HG03039 (cell line): Measurements from ENCODE around the gene ZNF697.
"Not testable (repeated sequence)": the region's sequence is repeated elsewhere in the genome, so short reads cannot be mapped to it uniquely, and the experiment has no call there.

Experiments used
- ATAC-seq: cut with Tn5 transposase; IDR thresholded peaks from one replicate; pipeline ENCODE4 v1.9.1; 2021; ENCODE audit warnings: mild to moderate bottlenecking, moderate library complexity; ENCODE audit not compliant: unreplicated experiment

The ZNF697 gene

DNA sequence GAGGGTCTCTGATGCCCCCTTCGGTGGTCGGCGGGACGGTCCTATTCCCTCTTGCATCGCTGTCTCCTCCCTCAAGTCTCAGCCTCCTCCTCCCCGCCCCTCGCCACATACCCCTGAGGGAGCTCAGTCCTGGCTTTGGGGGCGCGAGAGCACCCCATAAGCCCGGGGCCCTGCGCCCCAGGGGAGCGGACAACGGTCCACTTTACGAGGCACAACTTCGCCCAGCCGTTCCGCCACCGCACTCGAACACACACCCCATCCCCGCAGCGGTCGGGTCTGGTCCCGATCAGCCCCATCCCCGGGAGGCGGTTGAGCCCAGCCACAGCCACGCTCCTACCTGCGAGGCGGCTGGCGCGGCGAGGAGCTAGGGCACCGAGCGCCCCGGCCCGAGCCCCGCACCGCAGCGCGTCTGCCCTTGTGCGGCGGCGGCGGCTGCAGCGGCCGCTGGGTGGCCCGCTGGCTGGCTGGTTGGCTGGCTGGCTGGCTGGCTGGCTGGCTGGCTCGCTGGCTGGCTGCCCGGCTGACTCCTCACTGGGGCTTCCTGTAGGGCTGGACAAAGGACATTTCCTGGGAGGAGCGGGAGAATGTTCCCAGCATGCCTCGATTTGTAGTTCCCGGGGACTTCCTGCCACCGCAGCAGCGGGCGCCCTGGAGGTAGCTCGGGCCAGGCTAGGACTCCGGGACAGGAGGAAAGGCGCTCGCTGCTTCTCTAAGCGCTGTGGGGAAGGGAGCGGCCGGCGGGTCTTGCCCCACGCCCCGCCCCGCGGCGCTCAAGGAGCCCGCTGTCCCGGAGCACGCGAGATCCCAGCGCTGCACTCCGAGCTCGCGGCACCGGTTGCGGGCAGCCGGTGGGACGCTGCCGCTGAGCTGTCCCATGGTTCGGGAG lies at the start of gene ZNF697:
ZNF697 (minus strand) TSS at position 533 of the 886 bp plus-strand sequence. CDS start 22,166 bp downstream, outside the sequence.
- peak; percentile 70 for ATAC-seq

DNA sequence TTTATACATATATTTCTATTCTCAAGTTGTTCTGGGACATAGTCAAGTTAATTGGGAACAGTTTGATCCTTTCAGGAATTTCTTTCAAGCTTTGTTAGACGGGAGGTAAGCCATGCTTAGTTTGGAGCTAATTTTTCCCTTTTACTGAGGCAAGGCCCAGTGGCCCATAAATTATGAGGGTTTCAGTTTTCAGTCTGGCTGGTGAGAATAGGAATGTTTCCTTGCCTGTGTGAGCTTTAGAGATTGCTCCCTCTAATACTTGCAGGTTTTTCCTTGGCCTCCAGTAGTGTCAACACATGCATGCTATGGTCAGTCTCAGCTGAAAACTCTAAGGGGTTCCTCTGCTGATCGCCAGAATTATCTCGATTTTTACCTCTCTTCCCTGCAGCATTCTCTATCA lies 49.5 kb upstream of the ZNF697 start:
- ATAC-seq: no peak

DNA sequence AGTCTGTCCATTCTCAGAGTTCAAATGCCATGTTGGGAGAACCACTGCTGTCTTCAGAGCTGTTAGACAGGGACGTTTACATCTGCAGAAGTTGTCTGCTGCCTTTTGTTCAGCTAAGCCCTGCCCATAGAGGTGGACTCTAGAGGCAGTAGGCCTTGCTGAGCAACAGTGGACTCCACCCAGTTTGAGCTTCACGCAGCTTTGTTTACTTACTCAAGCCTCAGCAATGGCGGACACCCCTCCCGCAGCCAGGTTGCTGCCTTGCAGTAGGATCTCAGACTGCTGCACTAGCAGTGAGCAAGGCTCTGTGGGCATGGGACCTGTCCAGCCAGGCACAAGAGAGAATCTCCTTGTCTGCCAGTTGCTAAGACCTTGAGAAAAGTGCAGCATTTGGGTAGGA lies 48.8 kb upstream of the ZNF697 start:
- ATAC-seq: not testable (repeated sequence)

DNA sequence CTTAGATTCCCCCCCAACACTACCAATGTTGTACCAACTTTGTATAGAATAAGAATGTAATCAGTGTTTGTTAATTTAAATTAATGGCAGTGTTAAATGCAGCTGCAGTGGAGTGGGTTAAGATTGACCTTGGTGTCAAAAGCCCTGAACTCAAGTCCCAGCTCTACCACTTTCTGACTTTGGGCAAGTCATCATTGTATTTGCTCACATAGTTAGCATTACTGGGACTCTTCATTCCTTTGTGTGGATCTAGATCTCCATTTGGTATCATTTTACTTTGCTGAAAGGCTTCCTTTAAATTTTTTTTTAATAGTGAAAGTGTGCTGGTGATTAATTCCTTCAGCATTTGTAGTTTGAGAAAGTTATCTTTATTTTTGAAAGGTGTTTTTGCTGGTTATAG lies 41.4 kb upstream of the ZNF697 start:
- no peak for ATAC-seq

DNA sequence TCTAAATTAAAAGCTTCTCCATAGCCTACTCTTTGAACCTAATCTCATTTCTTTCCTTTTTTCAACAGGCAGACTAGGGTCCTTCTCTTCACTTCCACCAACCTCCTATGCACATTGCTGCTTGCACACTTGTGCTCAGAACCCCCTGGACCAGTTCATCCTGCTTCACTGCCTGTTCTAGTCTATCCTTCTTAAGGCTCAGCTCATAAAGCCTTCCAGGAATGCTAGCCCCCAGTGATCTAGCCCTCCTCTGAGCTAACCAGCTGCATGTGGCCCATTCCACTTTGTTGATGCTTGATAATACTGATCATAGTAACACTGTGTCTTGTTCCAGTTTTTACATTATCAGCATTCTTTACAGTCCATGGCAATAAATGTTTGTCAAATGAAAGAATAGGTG lies 40.7 kb upstream of the ZNF697 start:
- ATAC-seq: no peak

DNA sequence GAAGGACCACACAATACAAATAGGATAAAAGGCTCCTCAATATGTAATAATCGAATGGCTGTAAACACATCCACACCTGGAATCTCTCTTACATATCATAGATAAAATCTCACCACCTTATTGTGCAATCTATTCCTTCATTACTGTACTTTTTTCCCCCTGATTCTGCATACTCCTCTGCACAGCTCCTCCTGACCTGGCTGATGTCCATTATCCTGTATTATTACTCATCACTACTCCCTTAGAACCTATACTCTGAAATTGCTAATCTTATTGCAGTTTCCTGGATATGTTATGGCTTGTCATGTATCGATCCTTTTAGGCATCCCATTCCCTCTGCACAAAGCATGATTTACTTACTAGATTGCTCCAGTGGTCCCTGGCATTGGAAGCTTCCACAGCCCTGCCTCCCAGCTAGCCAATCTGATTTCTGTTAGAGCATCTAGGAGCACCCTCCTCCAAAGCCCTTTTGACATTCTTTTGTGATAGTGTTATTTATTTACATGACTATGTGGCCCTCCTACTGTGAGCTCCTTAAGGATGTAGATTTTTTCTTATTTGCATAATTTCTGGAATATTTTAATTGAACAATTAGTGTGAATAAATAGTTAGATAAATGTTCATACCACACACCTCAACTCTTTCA lies 39.5 kb upstream of the ZNF697 start:
- no peak for ATAC-seq

DNA sequence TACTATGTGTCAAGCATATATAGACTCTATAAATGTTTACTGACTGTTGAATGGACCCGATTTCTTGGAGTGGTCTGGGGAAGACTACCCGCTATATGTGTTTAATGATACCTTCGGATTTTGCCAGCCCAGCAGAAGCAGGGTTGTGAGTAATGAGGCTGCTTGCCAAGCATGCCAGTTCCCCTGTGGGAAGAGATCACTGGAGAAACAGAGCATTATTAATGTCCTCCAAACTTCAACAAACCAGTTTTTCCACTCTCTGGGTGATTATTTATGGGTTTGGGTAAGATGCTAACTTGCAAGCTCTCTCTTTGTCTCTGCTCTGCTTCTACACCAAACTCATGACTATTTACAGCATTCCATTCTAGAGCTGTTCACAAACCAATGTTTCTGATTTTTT lies 38.6 kb upstream of the ZNF697 start:
- ATAC-seq: no peak

DNA sequence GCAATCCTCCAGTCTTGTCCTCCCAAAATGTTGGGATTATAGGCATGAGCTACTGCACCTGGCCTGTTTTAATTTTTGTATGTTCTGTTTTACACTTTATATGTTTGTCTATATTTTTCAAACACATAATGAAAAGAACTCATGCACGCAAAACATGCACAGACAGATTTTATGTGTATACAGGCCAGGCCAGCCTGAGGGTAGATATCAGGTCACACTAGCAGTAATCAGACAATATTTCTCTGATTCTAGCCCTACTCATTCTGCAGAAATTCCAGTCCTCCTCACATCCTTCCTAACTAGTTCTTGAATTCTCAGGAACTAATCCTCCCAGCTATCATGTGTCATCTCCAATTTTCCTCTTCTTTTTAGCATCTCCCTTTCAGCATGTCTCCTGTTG lies 35.8 kb upstream of the ZNF697 start:
- ATAC-seq: no peak

DNA sequence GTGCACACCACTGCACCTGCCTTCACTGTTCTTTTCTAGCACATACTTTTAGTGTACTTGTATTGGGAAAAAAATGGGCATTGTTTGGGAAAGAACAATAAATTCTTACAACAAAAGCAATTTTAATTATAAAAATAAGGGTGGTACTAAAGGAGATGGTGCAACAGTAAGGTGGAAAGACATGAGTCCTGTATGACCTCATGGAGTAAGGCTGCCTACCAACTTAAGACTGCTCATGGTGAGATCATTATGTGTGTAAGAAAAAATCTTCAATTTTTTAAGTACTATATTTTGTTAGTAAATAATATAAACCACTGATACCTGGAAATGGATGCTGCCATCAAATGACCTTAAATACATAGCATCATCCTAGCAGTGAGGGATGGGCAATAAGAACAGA lies 34.1 kb upstream of the ZNF697 start:
- no peak for ATAC-seq

DNA sequence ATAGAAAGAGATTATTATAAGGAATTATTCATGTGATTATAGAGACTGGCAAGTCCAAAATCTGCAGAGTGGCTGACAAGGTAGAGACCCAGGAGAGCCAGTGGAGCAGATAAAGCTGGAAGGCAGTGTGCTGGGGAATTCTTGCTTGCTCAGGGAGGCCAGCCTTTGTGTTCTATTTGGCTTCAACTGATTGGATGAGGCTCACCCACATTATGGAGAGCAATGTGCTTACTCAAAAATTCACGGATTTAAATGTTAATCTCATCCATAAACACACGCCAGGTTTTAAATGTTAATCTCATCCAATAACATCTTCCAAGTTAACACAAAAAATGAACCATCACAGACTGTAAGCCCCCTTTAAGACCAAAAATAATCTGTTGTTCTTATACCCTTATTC lies 33.5 kb upstream of the ZNF697 start:
- ATAC-seq: no peak

DNA sequence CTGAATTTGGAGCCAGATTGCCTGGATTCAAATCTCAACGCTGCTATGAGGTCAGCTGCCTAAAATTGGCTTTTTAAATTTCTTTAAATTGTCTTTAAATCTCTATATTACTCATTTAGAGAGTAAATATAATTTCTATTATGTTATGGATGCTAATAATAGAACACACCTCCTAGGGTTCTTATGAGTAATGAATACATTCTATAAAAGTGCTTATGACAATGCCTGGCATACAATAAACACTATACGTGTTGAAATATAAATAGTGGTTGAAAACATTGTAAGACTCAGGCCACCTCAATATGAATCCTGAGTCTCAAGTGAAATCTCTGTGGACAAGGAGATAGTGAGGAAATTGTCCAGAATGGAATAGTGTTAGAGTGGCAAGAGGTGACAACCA lies 32.7 kb upstream of the ZNF697 start:
- ATAC-seq: no peak

DNA sequence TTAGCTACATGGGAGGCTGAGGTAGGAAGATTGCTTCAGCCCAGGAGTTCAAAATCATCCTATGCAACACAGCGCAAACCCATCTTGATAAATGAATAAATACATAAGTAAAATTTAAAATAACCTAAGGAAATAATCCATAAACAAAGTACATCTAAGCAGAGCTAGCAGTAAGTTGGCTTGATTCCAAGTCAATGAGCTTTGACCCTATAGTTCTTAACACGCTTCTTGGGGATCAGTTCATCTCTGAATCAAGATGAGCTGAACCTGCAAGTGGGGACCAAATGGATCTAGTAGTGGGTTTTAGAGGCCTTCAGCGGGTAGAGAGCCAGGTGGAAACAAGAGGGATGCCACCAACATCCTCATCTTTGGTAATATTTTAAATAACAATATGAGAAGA lies 32.1 kb upstream of the ZNF697 start:
- ATAC-seq: no peak

DNA sequence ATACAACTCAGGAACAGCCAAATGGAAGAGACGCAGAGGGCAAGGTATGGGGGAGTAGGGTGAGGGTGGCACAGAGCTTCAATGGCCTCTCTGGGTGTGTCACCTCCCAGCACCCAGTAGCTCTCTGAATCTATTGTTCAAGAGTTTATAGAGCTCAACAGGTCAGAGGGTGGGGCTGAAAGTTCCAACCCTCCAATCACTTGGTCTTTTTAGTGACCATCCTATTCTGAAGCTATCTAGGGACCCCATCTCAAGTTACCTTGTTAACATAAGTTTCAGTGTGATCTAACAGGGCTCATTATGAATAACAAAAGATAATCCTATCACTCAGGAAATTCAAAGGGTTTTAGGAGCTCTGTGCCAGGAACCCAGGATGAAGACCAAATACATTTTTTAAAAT lies 31.2 kb upstream of the ZNF697 start:
- ATAC-seq: no peak

DNA sequence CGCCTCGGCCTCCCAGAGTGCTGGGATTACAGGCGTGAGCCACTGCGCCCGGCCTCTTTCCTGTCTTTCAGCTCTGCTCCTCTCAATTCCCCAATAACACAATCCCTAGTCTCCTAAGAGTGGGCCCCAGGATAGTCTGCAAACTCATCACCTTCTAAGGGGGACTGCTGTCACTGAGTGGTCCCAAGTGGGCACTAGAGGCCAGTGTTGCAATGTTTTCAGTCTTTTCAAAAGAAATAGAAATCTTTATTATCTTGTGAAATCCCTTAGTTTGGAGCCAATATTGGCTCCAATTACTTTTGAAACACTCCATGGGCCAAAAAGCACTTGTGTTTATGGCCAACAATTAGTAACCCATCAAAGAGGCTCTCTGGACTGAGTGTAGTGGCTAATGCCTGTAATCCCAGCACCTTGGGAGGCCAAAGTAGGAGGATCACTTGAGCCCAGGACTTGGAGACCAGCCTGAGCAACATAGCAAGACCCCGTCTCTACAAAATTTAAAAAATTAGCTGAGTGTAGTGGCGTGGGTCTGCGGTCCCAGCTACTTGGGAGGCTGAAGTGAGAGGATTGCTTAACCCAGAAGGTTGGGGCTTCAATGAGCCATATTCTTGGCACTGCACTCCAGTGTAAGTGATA lies 28.6 kb upstream of the ZNF697 start:
- ATAC-seq: no peak

DNA sequence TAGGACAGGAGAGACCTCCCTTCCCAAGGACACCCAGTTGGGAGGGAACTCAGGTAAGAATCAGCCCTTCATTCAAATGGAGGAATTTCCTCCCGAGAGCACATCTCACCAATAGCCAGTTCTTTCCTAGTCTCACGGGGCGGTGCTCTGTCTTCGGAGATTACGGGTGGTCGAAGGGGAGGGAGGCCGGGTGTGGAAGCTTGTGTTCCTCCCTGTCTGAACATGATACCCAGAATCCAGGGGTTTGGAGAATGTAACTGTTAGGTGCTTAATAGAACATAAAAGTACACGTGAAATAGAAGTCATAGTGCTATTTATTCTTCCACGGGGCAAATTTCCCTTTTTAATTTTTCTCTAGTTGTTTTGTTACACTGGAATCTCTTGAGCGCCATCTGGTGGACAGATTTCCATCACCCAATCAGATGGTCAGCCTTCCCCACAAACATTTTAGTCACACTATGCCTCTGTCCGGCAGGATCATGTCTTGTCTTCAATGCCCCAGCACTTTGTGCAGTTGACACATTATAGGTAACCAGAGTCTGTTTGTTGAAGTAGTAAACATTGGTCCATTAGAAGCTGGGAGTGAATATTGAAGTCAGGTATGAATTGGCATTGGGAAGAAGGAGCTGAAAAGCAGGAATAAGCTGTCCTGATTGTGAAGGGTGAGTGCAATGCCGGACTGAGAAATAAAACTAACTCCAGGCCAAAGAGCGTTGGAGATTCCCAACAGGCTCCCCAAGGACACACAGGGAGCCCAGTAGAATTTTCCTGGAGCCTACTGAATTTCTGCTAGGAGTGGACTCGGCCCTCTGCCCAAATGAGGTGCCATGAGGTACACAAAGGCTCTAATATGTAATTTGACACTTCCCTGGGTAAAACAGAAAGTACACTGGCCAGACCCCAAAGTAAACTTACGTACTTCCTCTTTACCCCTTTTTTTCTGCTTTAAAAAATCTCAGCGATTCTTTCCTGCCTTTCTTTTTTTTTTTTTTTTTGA lies 27.6 kb upstream of the ZNF697 start:
- ATAC-seq: no peak

DNA sequence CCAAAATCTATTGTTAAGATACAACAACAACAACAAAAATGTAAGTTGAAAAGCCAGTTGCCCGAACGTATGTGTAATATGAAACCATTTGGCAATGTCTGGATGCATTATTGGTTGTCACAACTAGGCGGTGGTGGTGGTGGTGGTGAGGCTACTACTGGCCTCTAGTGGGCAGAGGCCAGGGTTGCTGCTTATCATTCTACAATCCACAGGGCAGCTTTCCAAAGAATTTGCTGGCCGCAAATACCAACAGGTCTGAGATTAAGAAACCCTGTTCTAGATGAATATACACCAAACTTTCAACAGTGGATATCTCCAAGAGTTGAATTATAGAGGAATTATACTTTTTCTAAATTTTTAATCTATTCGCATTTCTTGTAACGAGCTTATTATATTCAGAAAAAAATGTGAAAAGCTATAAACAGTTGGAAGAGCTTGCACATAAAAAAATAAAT lies 26.8 kb upstream of the ZNF697 start:
- peak; percentile 54 for ATAC-seq

DNA sequence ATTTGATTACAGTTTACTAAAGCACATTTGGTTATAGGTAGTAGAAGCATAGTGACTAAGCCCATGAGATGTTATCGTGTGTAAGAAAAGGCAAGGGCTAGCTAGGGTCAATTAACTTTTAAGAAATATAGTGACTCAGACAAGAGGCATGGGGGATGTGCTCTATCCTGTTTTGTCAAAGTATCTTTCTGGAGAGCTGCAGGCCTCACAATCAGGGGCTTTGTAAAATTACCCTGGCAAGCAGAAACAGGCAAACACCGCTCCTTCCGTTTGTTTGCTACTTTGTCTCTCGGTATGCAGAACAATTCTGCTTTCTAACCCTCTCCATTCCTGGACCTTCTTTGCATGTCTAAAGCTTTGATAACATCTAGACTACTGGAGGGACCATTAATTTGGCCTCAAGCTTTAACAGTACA lies 26.1 kb upstream of the ZNF697 start:
- ATAC-seq: no peak

DNA sequence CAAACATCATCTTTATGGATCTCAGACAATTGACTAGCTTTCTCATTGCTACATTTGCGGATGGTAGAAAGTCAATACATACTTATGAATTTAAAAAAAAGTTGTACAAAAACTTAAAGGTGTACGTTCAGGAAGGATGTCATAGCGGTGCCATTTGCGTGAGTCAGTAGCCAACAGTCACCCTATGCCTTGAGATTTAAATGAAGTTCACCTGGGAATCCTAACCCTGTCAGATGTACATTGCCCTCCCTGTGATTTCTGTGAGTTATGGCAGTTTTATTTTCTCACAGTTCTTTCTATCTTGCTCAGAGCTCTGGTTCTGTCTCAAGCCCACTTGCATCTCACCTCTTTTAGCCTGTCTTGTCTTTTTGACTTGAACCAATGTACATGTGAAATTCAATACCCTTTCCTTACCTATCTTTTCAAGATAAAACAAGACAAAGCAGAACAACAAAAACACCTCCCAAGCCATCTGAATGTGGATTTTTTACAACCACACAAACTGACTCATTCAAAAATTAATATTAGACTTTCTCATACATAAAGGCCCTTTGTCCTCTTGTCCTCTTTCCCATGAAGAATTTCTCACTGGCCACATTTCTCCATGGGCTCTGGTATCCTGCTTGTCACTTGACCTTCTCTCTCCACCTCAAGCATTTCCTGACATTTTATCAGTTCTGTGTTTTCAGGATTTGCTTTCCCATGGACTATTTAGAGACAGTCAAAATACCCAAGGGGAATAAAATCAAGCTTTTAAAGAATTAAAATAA lies 25.3 kb upstream of the ZNF697 start:
- ATAC-seq: no peak

DNA sequence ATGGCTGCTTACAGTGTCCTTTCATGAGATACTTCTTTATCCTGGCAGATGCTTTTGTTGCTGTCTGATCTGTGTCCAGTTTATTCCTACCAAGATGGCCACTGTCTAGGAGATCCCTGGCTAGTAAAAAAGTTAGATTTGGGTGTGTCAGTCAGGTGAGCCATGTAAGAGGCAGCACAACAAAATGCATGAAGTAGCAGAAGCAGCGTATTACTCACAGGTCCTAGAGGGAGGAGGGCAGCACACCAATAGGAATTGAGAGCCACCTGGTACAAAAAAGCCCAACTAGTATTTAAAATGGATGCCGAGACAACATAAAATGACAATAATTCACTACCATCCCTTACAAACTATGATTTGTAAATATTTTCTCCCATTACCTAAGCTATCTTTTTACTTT lies 22.8 kb upstream of the ZNF697 start:
- no peak for ATAC-seq

DNA sequence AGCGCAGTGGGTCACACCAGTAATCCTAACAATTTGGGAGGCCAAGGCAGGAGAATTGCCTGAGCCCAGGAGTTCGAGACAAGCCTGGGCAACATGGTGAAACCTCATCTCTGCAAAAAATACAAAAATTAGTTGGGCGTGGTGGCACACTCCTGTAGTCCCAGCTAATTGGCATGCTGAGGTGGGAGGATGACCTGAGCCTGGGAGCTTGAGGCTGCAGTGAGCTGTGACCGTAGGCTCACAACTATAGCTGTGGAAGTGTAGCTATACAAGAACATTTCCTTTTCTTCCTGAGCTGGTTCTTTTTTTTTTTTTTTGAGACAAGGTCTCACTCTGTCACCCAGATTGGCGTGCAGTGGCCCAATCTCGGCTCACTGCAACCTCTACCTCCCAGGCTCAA lies 19.1 kb upstream of the ZNF697 start:
- ATAC-seq: no peak
